Measurements from ENCODE around the gene AMN1. TPM values are rescaled to one million over a fixed set of nuclear protein-coding genes. Genes with fewer than 3 reads are reported as not detected.

AMN1 gene
- total RNA-seq, 1 experiment from 2014 or later = 15.8 TPM

DNA sequence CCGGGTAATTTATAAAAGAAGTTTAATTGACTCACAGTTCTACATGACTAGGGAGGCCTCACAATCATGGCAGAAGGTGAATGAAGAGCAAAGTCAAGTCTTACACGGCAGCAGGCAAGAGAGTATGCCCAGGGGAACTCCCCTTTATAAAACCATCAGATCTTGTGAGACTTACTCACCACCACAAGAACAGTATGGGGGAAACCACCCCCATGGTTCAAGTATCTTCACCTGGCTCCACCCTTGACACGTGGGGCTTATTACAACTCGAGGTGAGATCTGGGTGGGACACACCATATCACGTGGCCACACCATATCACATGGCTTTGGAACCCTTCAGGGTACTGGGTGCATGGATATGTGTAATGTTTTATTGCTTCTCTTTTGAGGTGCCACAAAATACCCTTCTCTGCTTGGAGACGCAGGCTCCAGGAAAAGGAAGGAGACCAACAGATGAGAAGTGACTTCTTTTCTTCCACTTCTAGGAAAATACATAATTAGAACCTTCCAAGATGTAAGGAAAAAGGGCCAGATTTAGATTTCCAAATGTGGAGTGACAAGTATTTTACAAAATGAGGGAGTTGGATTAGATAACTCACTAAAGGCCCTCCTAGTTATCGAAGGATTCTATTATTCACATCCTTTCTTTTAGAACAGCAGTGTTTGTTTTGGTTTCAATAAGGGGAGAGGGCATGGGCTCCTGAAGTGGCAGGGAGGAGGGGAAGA lies 102.4 kb downstream of the AMN1 start:
- no peak overlapping the region for H3K27ac ChIP-seq (ENCODE audit: low read depth, low read length, poor library complexity, severe bottlenecking)
- no peak overlapping the region for H3K4me3 ChIP-seq (ENCODE audit: low read depth, low read length, poor library complexity, severe bottlenecking)
- H3K27me3 ChIP-seq (replicated peaks; ENCODE audit: insufficient read depth, low read depth, low read length, poor library complexity) = no peaks in the 10 kb centered on the region
- TF ChIP-seq EZH2 (IDR thresholded peaks at IDR 0.05; ENCODE audit: borderline replicate concordance, low read depth, low read length, poor library complexity, severe bottlenecking) = no peak
- TF ChIP-seq, protein P1, sequence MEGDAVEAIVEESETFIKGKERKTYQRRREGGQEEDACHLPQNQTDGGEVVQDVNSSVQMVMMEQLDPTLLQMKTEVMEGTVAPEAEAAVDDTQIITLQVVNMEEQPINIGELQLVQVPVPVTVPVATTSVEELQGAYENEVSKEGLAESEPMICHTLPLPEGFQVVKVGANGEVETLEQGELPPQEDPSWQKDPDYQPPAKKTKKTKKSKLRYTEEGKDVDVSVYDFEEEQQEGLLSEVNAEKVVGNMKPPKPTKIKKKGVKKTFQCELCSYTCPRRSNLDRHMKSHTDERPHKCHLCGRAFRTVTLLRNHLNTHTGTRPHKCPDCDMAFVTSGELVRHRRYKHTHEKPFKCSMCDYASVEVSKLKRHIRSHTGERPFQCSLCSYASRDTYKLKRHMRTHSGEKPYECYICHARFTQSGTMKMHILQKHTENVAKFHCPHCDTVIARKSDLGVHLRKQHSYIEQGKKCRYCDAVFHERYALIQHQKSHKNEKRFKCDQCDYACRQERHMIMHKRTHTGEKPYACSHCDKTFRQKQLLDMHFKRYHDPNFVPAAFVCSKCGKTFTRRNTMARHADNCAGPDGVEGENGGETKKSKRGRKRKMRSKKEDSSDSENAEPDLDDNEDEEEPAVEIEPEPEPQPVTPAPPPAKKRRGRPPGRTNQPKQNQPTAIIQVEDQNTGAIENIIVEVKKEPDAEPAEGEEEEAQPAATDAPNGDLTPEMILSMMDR (conservative IDR thresholded peaks at IDR 0.05; ENCODE audit: low read depth, low read length) = no peak
- CTCF ChIA-PET = no interaction called here
- BruUV-seq (replicated peaks) = no TSS peak
- DNase-seq (ENCODE audit: low spot score) = no peak
- intact Hi-C loops (cut with micrococcal nuclease; ENCODE audit: unreplicated experiment) = no loop called here
- no peaks in the 10 kb centered on the region for H3K4me1 ChIP-seq (ENCODE audit: insufficient read depth, low read length, poor library complexity, severe bottlenecking)
- H3K36me3 ChIP-seq (ENCODE audit: insufficient read depth, low read length, poor library complexity, severe bottlenecking) = no peaks in the 10 kb centered on the region
- POLR2A ChIA-PET (ENCODE audit: low non-redundant PET) = no interaction called here
- H3K9me3 ChIP-seq (ENCODE audit: low read depth, low read length, poor library complexity, severe bottlenecking) = no peaks in the 10 kb centered on the region

- Histone ChIP-seq H3K9me3 (ENCODE audit: low read depth, low read length, poor library complexity, severe bottlenecking) (no peaks in the 10 kb centered on the region), H3K4me1 (ENCODE audit: insufficient read depth, low read length, poor library complexity, severe bottlenecking) (no peaks in the 10 kb centered on the region), H3K36me3 (ENCODE audit: insufficient read depth, low read length, poor library complexity, severe bottlenecking) (no peaks in the 10 kb centered on the region), H3K4me3 (ENCODE audit: low read depth, low read length, poor library complexity, severe bottlenecking) (no peak overlapping the region), H3K27me3 (replicated peaks; ENCODE audit: insufficient read depth, low read depth, low read length, poor library complexity) (no peaks in the 10 kb centered on the region), H3K27ac (ENCODE audit: low read depth, low read length, poor library complexity, severe bottlenecking) (no peak overlapping the region)
- BruUV-seq (replicated peaks) = no TSS peak
- POLR2A ChIA-PET (ENCODE audit: low non-redundant PET) = no interaction called here
- intact Hi-C loops (cut with micrococcal nuclease; ENCODE audit: unreplicated experiment) = no loop called here
- TF ChIP-seq EZH2 (IDR thresholded peaks at IDR 0.05; ENCODE audit: borderline replicate concordance, low read depth, low read length, poor library complexity, severe bottlenecking) = no peak
- TF ChIP-seq, protein P1 (conservative IDR thresholded peaks at IDR 0.05; ENCODE audit: low read depth, low read length) = no peak
- CTCF ChIA-PET = no interaction called here
- no peak for DNase-seq (ENCODE audit: low spot score)
Measured at GRCh38 chr12:31622038-31622437, 106.8 kb downstream of the AMN1 start.

Other genes starting within 250 kb of the AMN1 start
- 7.2 and 7.6 TPM in 2 replicates for gene DENND5B, start 137.9 kb downstream of the AMN1 start, total RNA-seq (2021)
- 1.9 and 2.6 TPM in 2 replicates for gene ETFBKMT, start 69.3 kb downstream of the AMN1 start, total RNA-seq (2021)
- gene RESF1, start 230.4 kb upstream of the AMN1 start, total RNA-seq (2021) = 48.2 and 63.7 TPM in 2 replicates

All from A673 (cell line).